HCT116 (cell line): ENCODE measurements around the gene LRRIQ1. TPM values are rescaled to one million over a fixed set of nuclear protein-coding genes. Genes with fewer than 3 reads are reported as not detected.

ENCODE experiments used
- ATAC-seq: fragments of 200-7000 bp; cut with Tn5 transposase; 2 replicates; pipeline ENCODE4 v1.9.1; 2020; ENCODE audit warnings: mild to moderate bottlenecking, moderate library complexity
- BruUV-seq: library from RNA; stranded (reverse); fragments of 400-500 nt; replicated peaks from 2 replicates; lab custom pipeline; 2021; lab: Mats Ljungman, UMichigan
- CTCF ChIA-PET: fragments of 300-600 bp; sonication (Branson Sonifier 250); formaldehyde crosslinking; loops from one replicate; lab custom pipeline; 2021; ENCODE audit warnings: antibody characterized with exemption; lab: Charles Lee
- POLR2A ChIA-PET: fragments of 300-600, 350-600 bp; sonication (Branson Sonifier 250); formaldehyde crosslinking; loops from one replicate; lab custom pipeline; 2021; ENCODE audit warnings: antibody characterized with exemption; lab: Charles Lee
- RAD21 ChIA-PET, 2 experiments: fragments of 300-600 bp; sonication (Branson Sonifier 250); formaldehyde crosslinking; loops; one replicate each; lab custom pipeline; 2023; ENCODE audit warnings: low total read pairs in 2 of 2; ENCODE audit not compliant: uncharacterized antibody in 2 of 2, unreplicated experiment in 2 of 2, low non-redundant PET in 1 of 2; lab: Charles Lee
- DNase-seq: peaks from one replicate; pipeline ENCODE4 v3.0.0-alpha.2; 2010; ENCODE audit warnings: low read depth, low spot score
- H2AFZ ChIP-seq: fragments of 200-600 bp; shearing (Covaris generic), sonication (generic); 2 replicates; pipeline ENCODE4 v1.6.1; 2017; ENCODE audit warnings: low read depth, mixed run types, mixed read lengths, antibody characterized with exemption, low read length; ENCODE audit not compliant: poor library complexity, severe bottlenecking
- H3K27ac ChIP-seq: 2 replicates; pipeline ENCODE4 v1.5.1; 2012; ENCODE audit warnings: low read depth, low read length
- H3K27me3 ChIP-seq: fragments of 200-600 bp; sonication (generic); 2 replicates; pipeline ENCODE4 v1.6.1; 2016; ENCODE audit warnings: mixed run types, low read length, mixed read lengths; ENCODE audit not compliant: insufficient read depth
- H3K36me3 ChIP-seq, 2 experiments: fragments of 200-500 bp in 1 of 2; fragments of 200-600 bp in 1 of 2; sonication (Bioruptor generic) in 1 of 2; sonication (generic) in 1 of 2; 2 replicates each; pipeline versions ENCODE4 v1.5.1 to v1.6.1; 2014 to 2016; ENCODE audit warnings: low read length in 2 of 2, inconsistent platforms in 1 of 2, mixed read lengths in 1 of 2, mixed run types in 1 of 2; ENCODE audit not compliant: insufficient read depth in 2 of 2, control insufficient read depth in 1 of 2
- H3K4me1 ChIP-seq, 2 experiments: fragments of 200-600 bp in 1 of 2; sonication (generic) in 1 of 2; 2 replicates each; pipeline versions ENCODE4 v1.5.1 to v1.6.1; 2012 to 2017; ENCODE audit warnings: low read length in 2 of 2, inconsistent platforms in 1 of 2, mild to moderate bottlenecking in 1 of 2, mixed read lengths in 1 of 2, mixed run types in 1 of 2, moderate library complexity in 1 of 2; ENCODE audit not compliant: insufficient read depth in 2 of 2, control insufficient read depth in 1 of 2
- H3K4me2 ChIP-seq: fragments of 200-600 bp; sonication (generic); 2 replicates; pipeline ENCODE4 v1.6.1; 2017; ENCODE audit warnings: mixed run types, low read length, mixed read lengths
- H3K4me3 ChIP-seq, 2 experiments: fragments of 200-600 bp in 1 of 2; sonication (generic) in 1 of 2; replicated peaks in 1 of 2; 2 replicates each; pipeline ENCODE4 v1.5.1; 2011 to 2016; ENCODE audit warnings: low read length in 2 of 2, control low read depth in 1 of 2, low read depth in 1 of 2, mild to moderate bottlenecking in 1 of 2, mixed read lengths in 1 of 2, mixed run types in 1 of 2
- H3K79me2 ChIP-seq: fragments of 200-600 bp; sonication (generic); 2 replicates; pipeline ENCODE4 v1.6.1; 2017; ENCODE audit warnings: mild to moderate bottlenecking, mixed run types, low read length, moderate library complexity, mixed read lengths; ENCODE audit not compliant: insufficient read depth
- H3K9ac ChIP-seq: fragments of 200-600 bp; sonication (generic); 2 replicates; pipeline ENCODE4 v1.6.1; 2016; ENCODE audit warnings: low read length, mixed read lengths
- H3K9me2 ChIP-seq: fragments of 200-600 bp; sonication (generic), shearing (Covaris generic); 2 replicates; pipeline ENCODE4 v1.6.1; 2017; ENCODE audit warnings: mixed run types, mild to moderate bottlenecking, moderate library complexity; ENCODE audit not compliant: insufficient read depth
- H3K9me3 ChIP-seq, 2 experiments: fragments of 200-500 bp in 1 of 2; fragments of 200-600 bp in 1 of 2; sonication (Bioruptor generic) in 1 of 2; sonication (generic) in 1 of 2; 2 replicates each; pipeline ENCODE4 v1.6.1; 2014 to 2017; ENCODE audit warnings: low read length in 2 of 2, mixed read lengths in 2 of 2, inconsistent platforms in 1 of 2, low read depth in 1 of 2, mild to moderate bottlenecking in 1 of 2, mixed run types in 1 of 2, moderate library complexity in 1 of 2; ENCODE audit not compliant: control insufficient read depth in 1 of 2, insufficient read depth in 1 of 2
- H4K20me1 ChIP-seq: fragments of 200-600 bp; sonication (generic), shearing (Covaris generic); 2 replicates; pipeline ENCODE4 v1.6.1; 2017; ENCODE audit warnings: mixed run types, mild to moderate bottlenecking, moderate library complexity; ENCODE audit not compliant: insufficient read depth
- EZH2 ChIP-seq: fragments of 200-600 bp; sonication (generic); IDR thresholded peaks from 2 replicates; pipeline ENCODE4 v1.6.1; 2017; ENCODE audit warnings: antibody characterized with exemption, mixed run types
- JUND ChIP-seq: IDR thresholded peaks from 2 replicates; pipeline ENCODE4 v1.6.1; 2012
- POLR2A ChIP-seq: IDR thresholded peaks from 2 replicates; pipeline ENCODE4 v1.7.0; 2011; ENCODE audit warnings: borderline replicate concordance; ENCODE audit not compliant: insufficient read depth, insufficient read length; ENCODE audit errors: extremely low read depth
- POLR2AphosphoS5 ChIP-seq: IDR thresholded peaks from 2 replicates; pipeline ENCODE4 v1.6.1; 2011; ENCODE audit warnings: mild to moderate bottlenecking, low read depth, low read length, moderate library complexity
- RAD21 ChIP-seq: IDR thresholded peaks from 2 replicates; pipeline ENCODE4 v1.6.1; 2012; ENCODE audit warnings: low read depth, mild to moderate bottlenecking
- SIN3A ChIP-seq: IDR thresholded peaks from 2 replicates; pipeline ENCODE4 v1.6.1; 2012; ENCODE audit warnings: low read depth
- SP1 ChIP-seq: IDR thresholded peaks from 2 replicates; pipeline ENCODE4 v1.6.1; 2012; ENCODE audit warnings: low read depth
- TCF7L2 ChIP-seq: IDR thresholded peaks from 2 replicates; pipeline ENCODE4 v1.7.0; 2011; ENCODE audit warnings: borderline replicate concordance, inconsistent platforms; ENCODE audit not compliant: insufficient read depth, insufficient read length; ENCODE audit errors: extremely low read depth
- YY1 ChIP-seq: IDR thresholded peaks from 2 replicates; pipeline ENCODE4 v1.6.1; 2011; ENCODE audit warnings: low read length, low read depth, moderate library complexity, mild to moderate bottlenecking; ENCODE audit not compliant: insufficient replicate concordance; ENCODE audit errors: extremely low read depth
- ZNF274 ChIP-seq: fragments of 200-500 bp; sonication (Bioruptor generic); IDR thresholded peaks from 2 replicates; pipeline ENCODE4 v1.6.1; 2014; ENCODE audit warnings: mild to moderate bottlenecking, low read depth, low read length, inconsistent platforms
- intact Hi-C: fragments of 100-400 bp; cut with micrococcal nuclease; formaldehyde crosslinking; loops from 2 replicates; pipeline ENCODE4 v1.10.0; 2022
- total RNA-seq: library from RNA; stranded (reverse); gene quantifications from one replicate; pipeline ENCODE4 v1.2.1, GENCODE V29; 2021; ENCODE audit not compliant: unreplicated experiment
- TF ChIP-seq, protein P1 (sequence below): IDR thresholded peaks from 2 replicates; pipeline ENCODE4 v1.6.1; 2012

The LRRIQ1 gene
- total RNA-seq, 1 experiment from 2014 or later, result 0.89 TPM

DNA sequence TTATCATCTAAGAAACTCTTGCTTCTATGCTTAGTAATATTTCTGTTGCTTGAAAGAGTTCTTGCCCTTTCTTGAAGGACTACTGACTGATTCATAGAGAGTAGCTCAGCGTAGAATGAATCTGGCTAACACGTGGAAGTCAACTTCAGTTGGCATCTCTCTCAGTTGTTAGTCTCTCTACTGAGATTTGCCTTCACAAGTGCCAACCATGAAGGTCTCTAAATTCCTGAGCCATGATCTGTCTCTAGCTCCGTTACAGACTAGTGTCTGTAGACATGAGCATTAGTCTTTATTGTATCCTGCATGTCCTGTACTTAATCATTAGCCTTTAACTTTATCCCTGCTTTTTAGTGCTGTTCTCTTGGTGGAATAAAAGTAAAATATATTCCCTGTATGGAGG, 224.7 kb downstream of the LRRIQ1 start:
- Histone ChIP-seq H3K79me2 (no peaks in the 10 kb centered on the region), H3K9me3 (no peaks in the 10 kb centered on the region), H4K20me1 (no peaks in the 10 kb centered on the region), H3K36me3 (no peaks in the 10 kb centered on the region), H3K27me3 (no peaks in the 10 kb centered on the region), H3K9me2 (no peaks in the 10 kb centered on the region), H3K4me3 (no peak overlapping the region), H3K9ac (no peak overlapping the region), H3K4me2 (no peak overlapping the region), H3K4me1 (no peaks in the 10 kb centered on the region), H3K27ac (no peak overlapping the region), H2AFZ (no peak overlapping the region)
- ChIA-PET CTCF (no interaction called here), POLR2A (no interaction called here), RAD21 (no interaction called here)
- intact Hi-C loops, result no loop called here
- ATAC-seq (no peak), DNase-seq (no peak)
- no TSS peak for BruUV-seq
- TF ChIP-seq SIN3A, result no peak
- TF ChIP-seq ZNF274, result no peak
- no peak for TF ChIP-seq RAD21
- TF ChIP-seq, protein P1, sequence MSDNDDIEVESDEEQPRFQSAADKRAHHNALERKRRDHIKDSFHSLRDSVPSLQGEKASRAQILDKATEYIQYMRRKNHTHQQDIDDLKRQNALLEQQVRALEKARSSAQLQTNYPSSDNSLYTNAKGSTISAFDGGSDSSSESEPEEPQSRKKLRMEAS, result no peak
- no peak for TF ChIP-seq TCF7L2
- TF ChIP-seq SP1, result no peak
- TF ChIP-seq POLR2AphosphoS5, result no peak
- TF ChIP-seq POLR2A, result no peak

DNA sequence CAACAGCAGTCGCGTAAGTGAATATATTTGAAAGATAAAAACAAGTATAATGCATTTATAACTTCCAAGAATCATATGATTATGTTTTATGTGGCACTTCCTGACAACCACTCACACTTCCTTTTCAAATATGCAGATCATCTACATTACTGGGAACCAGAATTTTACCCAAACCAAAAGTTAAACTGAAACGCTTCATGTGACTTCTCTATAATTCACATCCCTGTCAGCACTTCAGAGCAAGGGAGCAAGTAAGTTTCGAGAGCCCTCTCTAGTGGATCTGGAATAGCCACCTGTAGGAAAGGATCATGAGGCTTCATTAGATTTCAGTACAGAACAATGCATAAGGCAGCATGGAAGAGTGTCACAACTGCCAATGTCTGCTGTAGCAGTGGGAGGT, 230.2 kb downstream of the LRRIQ1 start:
- TF ChIP-seq EZH2 (no peak), YY1 (no peak), JUND (no peak)
- intact Hi-C loops, result no loop called here
- ChIA-PET CTCF (no interaction called here), POLR2A (no interaction called here), RAD21 (no interaction called here)
- Histone ChIP-seq H3K36me3 (no peaks in the 10 kb centered on the region), H3K9ac (no peak overlapping the region), H4K20me1 (no peaks in the 10 kb centered on the region), H3K27ac (no peak overlapping the region), H3K9me3 (no peaks in the 10 kb centered on the region), H2AFZ (no peak overlapping the region), H3K4me3 (no peak overlapping the region), H3K9me2 (no peaks in the 10 kb centered on the region), H3K27me3 (no peaks in the 10 kb centered on the region), H3K4me2 (no peak overlapping the region), H3K79me2 (no peaks in the 10 kb centered on the region), H3K4me1 (no peaks in the 10 kb centered on the region)
- ATAC-seq, result no peak
- no peak for DNase-seq
- BruUV-seq, result no TSS peak
